K562 (cell line): ENCODE data around the gene HNMT. TPM values are rescaled to one million over a fixed set of nuclear protein-coding genes. Genes with fewer than 3 reads are reported as not detected.

Experiments used
- ATAC-seq: fragments of 200-7000 bp; cut with Tn5 transposase; 3 replicates; pipeline ENCODE4 v1.9.1; 2020; ENCODE audit warnings: moderate library complexity
- BruUV-seq: library from RNA; stranded (reverse); fragments of 400-500 nt; replicated peaks from 2 replicates; lab custom pipeline; 2021; lab: Mats Ljungman, UMichigan
- CTCF ChIA-PET: fragments of 300-600 bp; formaldehyde crosslinking; extraction: SDS; loops from one replicate; lab custom pipeline; 2021; ENCODE audit warnings: low intra/inter-chr PET ratio; lab: Yijun Ruan, JAX
- POLR2A ChIA-PET: fragments of 300-600, 350-650 bp; sonication (Branson Sonifier 250); formaldehyde crosslinking; extraction: SDS; loops from one replicate; lab custom pipeline; 2021; ENCODE audit warnings: antibody characterized with exemption, inconsistent platforms; lab: Yijun Ruan, JAX
- DNase-seq, 4 experiments: peaks; one replicate each; pipeline versions ENCODE4 v3.0.0 to v3.0.0-alpha.2; 2011 to 2018; ENCODE audit warnings: low spot score in 3 of 4, mixed read lengths in 3 of 4; ENCODE audit errors: extremely low read depth in 1 of 4
- FAIRE-seq: peaks from 2 replicates; lab custom pipeline; 2011; peaks lifted over from hg19 to GRCh38; lab: Jason Lieb, UNC
- H2AFZ ChIP-seq: 2 replicates; pipeline ENCODE4 v1.6.0; 2011; ENCODE audit warnings: low read depth, low read length, control low read depth, inconsistent platforms
- H3K27ac ChIP-seq: fragments of 200-600 bp; 3 replicates; pipeline ENCODE4 v1.8.0; 2011; ENCODE audit warnings: low read depth, mild to moderate bottlenecking, control low read depth, inconsistent platforms, low read length, moderate library complexity, mixed read lengths; ENCODE audit errors: extremely low read depth
- H3K27me3 ChIP-seq, 2 experiments: fragments of 300-600 bp in 1 of 2; 2 replicates in 1 of 2; 3 replicates in 1 of 2; pipeline versions ENCODE4 v1.6.0 to v1.8.0; 2011; ENCODE audit warnings: inconsistent platforms in 2 of 2, low read length in 2 of 2, mild to moderate bottlenecking in 1 of 2, mixed read lengths in 1 of 2, moderate library complexity in 1 of 2; ENCODE audit not compliant: control insufficient read depth in 2 of 2, insufficient read depth in 2 of 2
- H3K36me3 ChIP-seq: fragments of 300-600 bp; 3 replicates; pipeline ENCODE4 v1.8.0; 2011; ENCODE audit warnings: mild to moderate bottlenecking, low read length, inconsistent platforms; ENCODE audit not compliant: control insufficient read depth, insufficient read depth
- H3K4me1 ChIP-seq, 2 experiments: fragments of 200-600 bp in 1 of 2; replicated peaks in 1 of 2; 2 replicates in 1 of 2; 3 replicates in 1 of 2; pipeline versions ENCODE4 v1.5.1 to v1.8.0; 2011; ENCODE audit warnings: inconsistent platforms in 2 of 2, low read length in 2 of 2, mild to moderate bottlenecking in 1 of 2, mixed read lengths in 1 of 2, moderate library complexity in 1 of 2; ENCODE audit not compliant: control insufficient read depth in 2 of 2, insufficient read depth in 2 of 2
- H3K4me2 ChIP-seq: 2 replicates; pipeline ENCODE4 v1.6.1; 2011; ENCODE audit warnings: low read length, control low read depth, inconsistent platforms, mixed read lengths; ENCODE audit not compliant: insufficient read depth
- H3K4me3 ChIP-seq: fragments of 200-600 bp; sonication (generic), shearing (Covaris generic); 2 replicates; pipeline ENCODE4 v1.5.1; 2016; ENCODE audit warnings: control low read depth, inconsistent platforms
- H3K79me2 ChIP-seq: fragments of 200-600 bp; 3 replicates; pipeline ENCODE4 v1.8.0; 2011; ENCODE audit warnings: low read length, inconsistent platforms; ENCODE audit not compliant: control insufficient read depth, insufficient read depth
- H3K9ac ChIP-seq, 2 experiments: 2 replicates each; pipeline versions ENCODE4 v1.6.0 to v1.6.1; 2011; ENCODE audit warnings: low read depth in 2 of 2, low read length in 2 of 2, control low read depth in 1 of 2, inconsistent platforms in 1 of 2, mild to moderate bottlenecking in 1 of 2, mixed read lengths in 1 of 2; ENCODE audit not compliant: insufficient read depth in 1 of 2
- H3K9me1 ChIP-seq: one replicate; pipeline ENCODE4 v1.6.0; 2011; ENCODE audit warnings: inconsistent platforms, mild to moderate bottlenecking, low read length, moderate library complexity; ENCODE audit not compliant: control insufficient read depth, insufficient read depth
- H3K9me3 ChIP-seq: replicated peaks from 2 replicates; pipeline ENCODE4 v1.5.1; 2011; ENCODE audit warnings: low read depth, low read length, inconsistent platforms; ENCODE audit not compliant: control insufficient read depth, insufficient read depth
- H4K20me1 ChIP-seq: replicated peaks from 2 replicates; pipeline ENCODE4 v1.6.1; 2011; ENCODE audit warnings: low read length, inconsistent platforms, mixed read lengths; ENCODE audit not compliant: control insufficient read depth, insufficient read depth
- ATF4 ChIP-seq: fragments of 450-650 bp; formaldehyde crosslinking; IDR thresholded peaks from 2 replicates; pipeline ENCODE4 v1.4.0; 2022; ENCODE audit warnings: mild to moderate bottlenecking, moderate library complexity
- CBFB ChIP-seq: sonication (generic); formaldehyde crosslinking; IDR thresholded peaks from 2 replicates; pipeline ENCODE4 v1.4.0; 2020; ENCODE audit warnings: mild to moderate bottlenecking, missing genetic modification reagents
- ETV1 ChIP-seq: fragments of 450-650 bp; conservative IDR thresholded peaks from 2 replicates; pipeline ENCODE4 v1.6.1; 2016; ENCODE audit warnings: missing genetic modification characterization, control low read depth, low read depth, missing compliant biosample characterization
- HMGN3 ChIP-seq: IDR thresholded peaks from 2 replicates; pipeline ENCODE4 v1.6.1; 2011; ENCODE audit warnings: borderline replicate concordance, low read depth, mild to moderate bottlenecking, mixed read lengths, low read length; ENCODE audit not compliant: insufficient read length; ENCODE audit errors: extremely low read depth
- HNRNPH1 ChIP-seq: fragments of 200-400 bp; formaldehyde crosslinking; optimal IDR thresholded peaks from 2 replicates; pipeline ENCODE3; 2017; ENCODE audit warnings: low read depth, mild to moderate bottlenecking, low read length, moderate library complexity
- HNRNPLL ChIP-seq: fragments of 200-400 bp; formaldehyde crosslinking; IDR thresholded peaks from 2 replicates; pipeline ENCODE4 v1.6.1; 2017; ENCODE audit warnings: low read length, low read depth, mild to moderate bottlenecking; ENCODE audit not compliant: poor library complexity, severe bottlenecking
- MCM3 ChIP-seq: fragments of 450-650 bp; IDR thresholded peaks from 2 replicates; pipeline ENCODE4 v1.6.1; 2016
- RAD51 ChIP-seq: fragments of 450-650 bp; IDR thresholded peaks from 2 replicates; pipeline ENCODE4 v1.7.1; 2016; ENCODE audit warnings: low read depth, mild to moderate bottlenecking, borderline replicate concordance
- SMAD1 ChIP-seq: fragments of 150-350 bp; IDR thresholded peaks from 2 replicates; pipeline ENCODE4 v1.6.1; 2014; ENCODE audit warnings: low read length, low read depth; ENCODE audit not compliant: partially characterized antibody
- TFE3 ChIP-seq: fragments of 450-650 bp; formaldehyde crosslinking; IDR thresholded peaks from 2 replicates; pipeline ENCODE4 v1.4.0; 2020; ENCODE audit warnings: mild to moderate bottlenecking, mixed read lengths
- USF2 ChIP-seq: sonication (generic); formaldehyde crosslinking; IDR thresholded peaks from 2 replicates; pipeline ENCODE4 v1.5.0; 2020; ENCODE audit warnings: missing genetic modification reagents
- YBX1 ChIP-seq: fragments of 450-650 bp; IDR thresholded peaks from 2 replicates; pipeline ENCODE4 v1.7.1; 2016; ENCODE audit warnings: mild to moderate bottlenecking
- ZNF124 ChIP-seq: sonication (generic); formaldehyde crosslinking; IDR thresholded peaks from 2 replicates; pipeline ENCODE4 v1.8.1; 2022; ENCODE audit warnings: missing genetic modification reagents
- ZNF609 ChIP-seq: sonication (generic); formaldehyde crosslinking; IDR thresholded peaks from 2 replicates; pipeline ENCODE4 v1.8.1; 2023; ENCODE audit warnings: missing genetic modification reagents, mild to moderate bottlenecking, borderline replicate concordance
- WGBS: fragments of 100-300 bp; shearing (Covaris generic); methylation state at CpG from one replicate; pipeline ENCODE4 v1.1.6; 2016; ENCODE audit warnings: low coverage, mixed read lengths; ENCODE audit not compliant: insufficient coverage; ENCODE audit errors: missing lambda C conversion rate; 5-methylcytosine and 5-hydroxymethylcytosine counted together
- in situ Hi-C: fragments of 300-500 bp; cut with MboI; formaldehyde crosslinking; loops from 4 replicates; pipeline ENCODE4 v1.15.0; 2018; ENCODE audit warnings: inconsistent platforms, mixed read lengths
- intact Hi-C: fragments of 100-400 bp; cut with micrococcal nuclease; formaldehyde crosslinking; loops from 2 replicates; pipeline ENCODE4 v1.14.2; 2022
- polyA plus RNA-seq, 8 experiments: library from polyadenylated mRNA; depleted of rRNA in 4 of 8; stranded (reverse) in 5 of 8; unstranded in 3 of 8; fragments of >200 nt; fragmentation: Nextera tagmentation in 2 of 8; fragmentation: Illumina TruSeq in 1 of 8; extraction: Ambion mirVana in 2 of 8; extraction: Trizol in 1 of 8; gene quantifications; 2 replicates each; pipeline versions ENCODE4 v1.2.1 to v1.2.3, GENCODE V29; 2011 to 2014; ENCODE audit warnings: inconsistent platforms in 1 of 8, missing spikeins in 1 of 8
- total RNA-seq, 7 experiments: library from RNA; depleted of rRNA in 6 of 7; stranded (reverse); fragments of >200 nt in 6 of 7; fragmentation: Illumina TruSeq in 2 of 7; extraction: Trizol in 2 of 7; gene quantifications; 2 replicates each; pipeline versions ENCODE4 v1.2.1 to v1.2.3, GENCODE V29; 2011 to 2021; ENCODE audit warnings: low replicate concordance in 1 of 7

HNMT gene
- total and polyA plus RNA-seq, 9 of the 15 experiments (the other 6 are each of a cell fraction or from before 2014, with no cell fraction given) = 3.1 to 10.9 (median 5.3) TPM

GRCh38 chr2:137937778-137938177, 26.5 kb upstream of the HNMT start:
- no peaks in the 10 kb centered on the region for H3K79me2 ChIP-seq
- no peak for TF ChIP-seq ATF4 (CRISPR knock-in tag)
- no peak for TF ChIP-seq SMAD1
- TF ChIP-seq MCM3 = no peak
- no peak for TF ChIP-seq CBFB (CRISPR knock-in tag)
- TF ChIP-seq HNRNPLL = no peak
- no peak for TF ChIP-seq HMGN3
- TF ChIP-seq TFE3 = peak; percentile 78
- TF ChIP-seq USF2 = 0 out of 2 replicates have a peak, but pooled peaks have one; percentile 10
- TF ChIP-seq ETV1 (tag) = no peak
- TF ChIP-seq HNRNPH1 = no peak
- TF ChIP-seq ZNF609 (CRISPR knock-in tag) = no peak
- no peak for TF ChIP-seq ZNF124
- no peak for TF ChIP-seq YBX1
- TF ChIP-seq RAD51 = peak; percentile 41; the same call in 1 of the 2 replicates

More at GRCh38 chr2:137937778-137938177, 26.5 kb upstream of the HNMT start:
- no peak overlapping the region for H2AFZ ChIP-seq
- H3K4me3 ChIP-seq = no peak overlapping the region
- no TSS peak for BruUV-seq
- no peak overlapping the region for H3K4me2 ChIP-seq
- no peak for FAIRE-seq
- no peaks in the 10 kb centered on the region for H4K20me1 ChIP-seq
- ATAC-seq = no peak
- CTCF ChIA-PET = no interaction called here
- no peak for DNase-seq
- POLR2A ChIA-PET = no interaction called here
- no peaks in the 10 kb centered on the region for H3K27me3 ChIP-seq
- no peaks in the 10 kb centered on the region for H3K9me3 ChIP-seq
- H3K27ac ChIP-seq = no peak overlapping the region
- H3K9ac ChIP-seq = no peak overlapping the region
- intact Hi-C loops = no loop called here
- peaks cover 0 to 14% of the 10 kb centered on the region in 2 experiments; a peak in 3 of 5 replicates for H3K4me1 ChIP-seq
- in situ Hi-C loops = no loop called here
- 35% methylated on average over 3 of the region's 3 CpGs for WGBS
- no peaks in the 10 kb centered on the region for H3K9me1 ChIP-seq
- no peaks in the 10 kb centered on the region for H3K36me3 ChIP-seq
